WTC11 (cell line): ENCODE measurements around the gene PTPRT.

Experiments
- AFF4 ChIP-seq: sonication (generic); formaldehyde crosslinking; IDR thresholded peaks from 2 replicates; pipeline ENCODE4 v1.8.1; 2023; ENCODE audit warnings: mild to moderate bottlenecking, missing genetic modification reagents, borderline replicate concordance
- CBFB ChIP-seq: sonication (generic); formaldehyde crosslinking; IDR thresholded peaks from 2 replicates; pipeline ENCODE4 v1.8.1; 2022; ENCODE audit warnings: mild to moderate bottlenecking, low read depth, missing genetic modification reagents
- CTCF ChIP-seq: fragments of 200-600 bp; IDR thresholded peaks from 2 replicates; pipeline ENCODE4 v1.8.0; 2022; ENCODE audit warnings: antibody characterized with exemption
- ELF4 ChIP-seq: sonication (generic); formaldehyde crosslinking; IDR thresholded peaks from 2 replicates; pipeline ENCODE4 v1.8.1; 2022; ENCODE audit warnings: low read depth, mild to moderate bottlenecking, moderate library complexity, missing genetic modification reagents
- JUN ChIP-seq: sonication (generic); formaldehyde crosslinking; IDR thresholded peaks from 2 replicates; pipeline ENCODE4 v1.8.0; 2023; ENCODE audit warnings: mild to moderate bottlenecking, missing genetic modification reagents
- TP53 ChIP-seq: sonication (generic); formaldehyde crosslinking; IDR thresholded peaks from 2 replicates; pipeline ENCODE4 v1.8.1; 2023; ENCODE audit warnings: mild to moderate bottlenecking, missing genetic modification reagents
- ZNF671 ChIP-seq: fragments of 250-450 bp; sonication (Bioruptor Pico); IDR thresholded peaks from 2 replicates; pipeline ENCODE4 v1.8.0; 2021; ENCODE audit warnings: mild to moderate bottlenecking
- TF ChIP-seq, protein P1 (sequence below): sonication (generic); formaldehyde crosslinking; IDR thresholded peaks from 2 replicates; pipeline ENCODE4 v1.8.1; 2022; ENCODE audit warnings: mild to moderate bottlenecking, moderate library complexity, missing genetic modification reagents

DNA sequence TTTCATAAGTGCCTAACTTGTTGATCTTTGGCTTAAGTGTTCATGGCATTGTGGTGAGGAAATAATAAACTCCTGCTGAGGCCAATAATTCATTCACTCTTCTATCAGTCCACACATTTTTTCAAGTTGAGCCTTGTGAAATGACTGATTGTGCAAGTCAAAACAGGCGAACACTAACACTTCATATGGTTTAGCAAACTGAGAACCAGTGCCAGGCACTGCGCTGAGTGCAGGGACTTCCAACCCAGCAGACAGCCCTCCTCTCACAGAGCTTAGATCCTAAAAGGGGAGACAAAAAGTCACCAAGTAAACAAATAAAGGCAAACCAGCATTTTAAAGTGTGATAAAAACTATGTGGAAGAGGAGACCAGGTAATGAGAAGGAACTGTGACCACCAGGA is 435.0 kb downstream of the PTPRT start:
- TF ChIP-seq CBFB (CRISPR knock-in tag): no peak
- no peak for TF ChIP-seq AFF4 (CRISPR knock-in tag)
- no peak for TF ChIP-seq CTCF
- no peak for TF ChIP-seq JUN (CRISPR knock-in tag)
- no peak for TF ChIP-seq ELF4
- no peak for TF ChIP-seq TP53 (CRISPR knock-in tag)
- TF ChIP-seq, protein P1, sequence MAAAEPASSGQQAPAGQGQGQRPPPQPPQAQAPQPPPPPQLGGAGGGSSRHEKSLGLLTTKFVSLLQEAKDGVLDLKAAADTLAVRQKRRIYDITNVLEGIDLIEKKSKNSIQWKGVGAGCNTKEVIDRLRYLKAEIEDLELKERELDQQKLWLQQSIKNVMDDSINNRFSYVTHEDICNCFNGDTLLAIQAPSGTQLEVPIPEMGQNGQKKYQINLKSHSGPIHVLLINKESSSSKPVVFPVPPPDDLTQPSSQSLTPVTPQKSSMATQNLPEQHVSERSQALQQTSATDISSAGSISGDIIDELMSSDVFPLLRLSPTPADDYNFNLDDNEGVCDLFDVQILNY (CRISPR knock-in tag): no peak
- TF ChIP-seq ZNF671 (CRISPR knock-in tag): no peak
